GM08714 (cell line): ENCODE data around the gene NPPC.

Experiments used
- H3K4me3 ChIP-seq: fragments of 200-500 bp; sonication (Bioruptor generic); 2 replicates; pipeline ENCODE4 v1.5.1; 2014; ENCODE audit warnings: mild to moderate bottlenecking, low read length, inconsistent platforms
- ZNF274 ChIP-seq: IDR thresholded peaks from 2 replicates; pipeline ENCODE4 v1.6.1; 2012; ENCODE audit warnings: mild to moderate bottlenecking, low read depth, low read length

NPPC gene

GRCh38 chr2:231946241-231946814 lies 20.1 kb upstream of the NPPC start:
- no peak for TF ChIP-seq ZNF274
- H3K4me3 ChIP-seq = no peak overlapping the region

GRCh38 chr2:231942180-231942579 lies 16.0 kb upstream of the NPPC start:
- no peak for TF ChIP-seq ZNF274
- no peak overlapping the region for H3K4me3 ChIP-seq

GRCh38 chr2:231941673-231942072 lies 15.5 kb upstream of the NPPC start:
- TF ChIP-seq ZNF274 = no peak
- no peak overlapping the region for H3K4me3 ChIP-seq

GRCh38 chr2:231940795-231941194 lies 14.6 kb upstream of the NPPC start:
- no peak overlapping the region for H3K4me3 ChIP-seq
- no peak for TF ChIP-seq ZNF274

- TF ChIP-seq ZNF274 = no peak
- H3K4me3 ChIP-seq = no peak overlapping the region
These were observed 12.8 kb upstream of the NPPC start for GRCh38 chr2:231939022-231939421.

GRCh38 chr2:231937057-231937456 lies 10.9 kb upstream of the NPPC start:
- no peak for TF ChIP-seq ZNF274
- H3K4me3 ChIP-seq = no peak overlapping the region

- no peak for TF ChIP-seq ZNF274
- no peak overlapping the region for H3K4me3 ChIP-seq
These were observed 10.3 kb upstream of the NPPC start for GRCh38 chr2:231936491-231936890.

GRCh38 chr2:231935815-231936214 lies 9.6 kb upstream of the NPPC start:
- TF ChIP-seq ZNF274 = no peak

GRCh38 chr2:231935207-231935524 lies 9.0 kb upstream of the NPPC start:
- no peak overlapping the region for H3K4me3 ChIP-seq
- TF ChIP-seq ZNF274 = no peak

More at GRCh38 chr2:231935815-231936214, 9.6 kb upstream of the NPPC start:
- H3K4me3 ChIP-seq = no peak overlapping the region

GRCh38 chr2:231934441-231935206 lies 8.4 kb upstream of the NPPC start:
- no peak overlapping the region for H3K4me3 ChIP-seq
- no peak for TF ChIP-seq ZNF274

- TF ChIP-seq ZNF274 = no peak
- H3K4me3 ChIP-seq = no peak overlapping the region
These were observed 7.8 kb upstream of the NPPC start for GRCh38 chr2:231933916-231934401.

GRCh38 chr2:231932985-231933915 lies 7.1 kb upstream of the NPPC start:
- TF ChIP-seq ZNF274 = no peak
- no peak overlapping the region for H3K4me3 ChIP-seq

- H3K4me3 ChIP-seq = no peak overlapping the region
- TF ChIP-seq ZNF274 = no peak
These were observed 6.4 kb upstream of the NPPC start for GRCh38 chr2:231932711-231932970.

- no peak overlapping the region for H3K4me3 ChIP-seq
- TF ChIP-seq ZNF274 = no peak
These were observed 5.3 kb upstream of the NPPC start for GRCh38 chr2:231931481-231931915.

GRCh38 chr2:231930593-231931281 lies 4.5 kb upstream of the NPPC start:
- H3K4me3 ChIP-seq = no peak overlapping the region
- no peak for TF ChIP-seq ZNF274
